ENCODE results near the gene KCNJ3. TPM values are rescaled to one million over a fixed set of nuclear protein-coding genes. Genes with fewer than 3 reads are reported as not detected.
"Not testable (repeated sequence)": the region's sequence is repeated elsewhere in the genome, so short reads cannot be mapped to it uniquely, and the experiment has no call there.

Gene KCNJ3
- total and polyA plus RNA-seq, 7 donors = 0.04 to 1.0 (median 0.22) TPM; not detected in 2

DNA sequence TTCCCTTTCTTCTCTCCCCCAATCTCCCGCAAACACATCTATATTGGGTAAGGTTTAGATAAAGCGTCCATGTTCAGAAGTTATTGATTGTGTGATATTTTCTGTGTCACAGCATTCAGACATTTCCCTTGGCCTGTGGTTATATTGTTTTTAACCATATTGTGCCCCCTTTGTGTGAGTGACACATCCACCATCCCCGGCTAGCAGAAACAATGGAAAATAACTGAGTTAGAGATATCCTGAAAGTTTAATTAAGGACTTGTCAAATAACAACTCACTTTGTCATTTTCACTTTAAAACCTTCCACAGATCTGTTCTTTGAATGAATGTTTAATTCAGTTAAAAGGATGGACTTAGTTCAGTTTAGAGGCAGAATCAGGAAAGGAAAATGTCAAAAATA, 151.0 kb downstream of the KCNJ3 start:
- DNase-seq = no peak
- TF ChIP-seq, protein P1, sequence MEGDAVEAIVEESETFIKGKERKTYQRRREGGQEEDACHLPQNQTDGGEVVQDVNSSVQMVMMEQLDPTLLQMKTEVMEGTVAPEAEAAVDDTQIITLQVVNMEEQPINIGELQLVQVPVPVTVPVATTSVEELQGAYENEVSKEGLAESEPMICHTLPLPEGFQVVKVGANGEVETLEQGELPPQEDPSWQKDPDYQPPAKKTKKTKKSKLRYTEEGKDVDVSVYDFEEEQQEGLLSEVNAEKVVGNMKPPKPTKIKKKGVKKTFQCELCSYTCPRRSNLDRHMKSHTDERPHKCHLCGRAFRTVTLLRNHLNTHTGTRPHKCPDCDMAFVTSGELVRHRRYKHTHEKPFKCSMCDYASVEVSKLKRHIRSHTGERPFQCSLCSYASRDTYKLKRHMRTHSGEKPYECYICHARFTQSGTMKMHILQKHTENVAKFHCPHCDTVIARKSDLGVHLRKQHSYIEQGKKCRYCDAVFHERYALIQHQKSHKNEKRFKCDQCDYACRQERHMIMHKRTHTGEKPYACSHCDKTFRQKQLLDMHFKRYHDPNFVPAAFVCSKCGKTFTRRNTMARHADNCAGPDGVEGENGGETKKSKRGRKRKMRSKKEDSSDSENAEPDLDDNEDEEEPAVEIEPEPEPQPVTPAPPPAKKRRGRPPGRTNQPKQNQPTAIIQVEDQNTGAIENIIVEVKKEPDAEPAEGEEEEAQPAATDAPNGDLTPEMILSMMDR (IDR thresholded peaks at IDR 0.05) = no peak
- no peaks in the 10 kb centered on the region for H3K27me3 ChIP-seq (ENCODE audit: insufficient read depth in 3 of 3, low read length in 2 of 3)
- no peak for ATAC-seq
- WGBS, 3 donors = 85 to 90% (median 86%) methylated on average over 3 of the region's 3 CpGs
- H3K9me3 ChIP-seq = no peaks in the 10 kb centered on the region
- intact Hi-C loops (cut with DNase I) = no loop called here
- H3K4me3 ChIP-seq = no peak overlapping the region
- no peak overlapping the region for H3K27ac ChIP-seq
- no peaks in the 10 kb centered on the region for H3K36me3 ChIP-seq (ENCODE audit: insufficient read depth in 1 of 2, low read depth in 1 of 2)
- H3K4me1 ChIP-seq = no peaks in the 10 kb centered on the region

DNA sequence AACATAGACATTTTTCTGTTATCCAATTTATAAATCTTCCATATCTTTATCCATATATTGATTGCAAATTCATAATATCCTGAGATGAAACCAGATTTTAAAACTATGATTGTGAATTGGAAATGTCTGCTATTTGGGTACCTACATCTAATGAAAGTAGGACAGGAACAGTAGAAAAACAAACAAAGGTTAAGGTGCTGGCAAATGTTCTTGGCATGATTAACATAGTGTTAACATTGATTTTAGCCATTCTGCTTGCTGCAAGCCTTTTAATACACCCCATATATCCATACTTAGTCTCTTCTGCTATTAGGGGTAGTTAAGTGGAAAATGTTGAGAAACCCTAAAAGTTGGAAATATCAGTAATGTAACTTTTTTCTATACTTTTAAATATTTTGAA, 152.0 kb downstream of the KCNJ3 start:
- H3K36me3 ChIP-seq (ENCODE audit: insufficient read depth in 1 of 2, low read depth in 1 of 2) = no peaks in the 10 kb centered on the region
- H3K27me3 ChIP-seq (ENCODE audit: insufficient read depth in 3 of 3, low read length in 2 of 3) = no peaks in the 10 kb centered on the region
- TF ChIP-seq, protein P1 (IDR thresholded peaks at IDR 0.05) = no peak
- no peak overlapping the region for H3K27ac ChIP-seq
- DNase-seq (no peak), ATAC-seq (no peak)
- H3K9me3 ChIP-seq = no peaks in the 10 kb centered on the region
- H3K4me1 ChIP-seq = no peaks in the 10 kb centered on the region
- intact Hi-C loops (cut with DNase I) = no loop called here
- no peak overlapping the region for H3K4me3 ChIP-seq

GRCh38 chr2:154855138-154855537, 156.6 kb downstream of the KCNJ3 start:
- H3K4me1 ChIP-seq = no peaks in the 10 kb centered on the region
- WGBS, 3 donors = 85 to 89% (median 86%) methylated on average over 6 of the region's 6 CpGs
- TF ChIP-seq, protein P1 (IDR thresholded peaks at IDR 0.05) = no peak
- no peak for DNase-seq
- no peak for ATAC-seq
- H3K36me3 ChIP-seq (ENCODE audit: insufficient read depth in 1 of 2, low read depth in 1 of 2) = no peaks in the 10 kb centered on the region
- no peaks in the 10 kb centered on the region for H3K9me3 ChIP-seq
- H3K27ac ChIP-seq = no peak overlapping the region
- H3K27me3 ChIP-seq (ENCODE audit: insufficient read depth in 3 of 3, low read length in 2 of 3) = no peaks in the 10 kb centered on the region
- no peak overlapping the region for H3K4me3 ChIP-seq
- intact Hi-C loops (cut with DNase I) = no loop called here

DNA sequence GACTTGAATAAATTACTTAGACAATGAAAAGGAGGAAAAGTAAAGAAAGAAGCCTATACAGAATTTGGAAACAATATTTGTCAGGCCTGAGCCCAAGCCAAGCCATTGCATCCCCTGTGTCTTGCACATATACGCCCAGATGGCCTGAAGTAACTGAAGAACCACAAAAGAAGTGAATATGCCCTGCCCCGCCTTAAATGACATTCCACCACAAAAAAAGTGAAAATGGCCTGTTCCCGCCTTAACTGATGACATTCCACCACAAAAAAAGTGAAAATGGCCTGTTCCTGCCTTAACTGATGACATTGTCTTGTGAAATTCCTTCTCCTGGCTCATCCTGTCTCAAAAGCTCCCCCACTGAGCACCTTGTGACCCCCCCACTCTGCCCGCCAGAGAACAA, 168.7 kb downstream of the KCNJ3 start:
- ATAC-seq; H3K4me3 ChIP-seq; H3K27me3 ChIP-seq (ENCODE audit: insufficient read depth in 3 of 3, low read length in 2 of 3); H3K27ac ChIP-seq; intact Hi-C loops (cut with DNase I); H3K4me1 ChIP-seq; DNase-seq; H3K36me3 ChIP-seq (ENCODE audit: insufficient read depth in 1 of 2, low read depth in 1 of 2); H3K9me3 ChIP-seq: not testable (repeated sequence)
- WGBS, 3 donors = 80 to 87% (median 83%) methylated on average over 4 of the region's 4 CpGs

DNA sequence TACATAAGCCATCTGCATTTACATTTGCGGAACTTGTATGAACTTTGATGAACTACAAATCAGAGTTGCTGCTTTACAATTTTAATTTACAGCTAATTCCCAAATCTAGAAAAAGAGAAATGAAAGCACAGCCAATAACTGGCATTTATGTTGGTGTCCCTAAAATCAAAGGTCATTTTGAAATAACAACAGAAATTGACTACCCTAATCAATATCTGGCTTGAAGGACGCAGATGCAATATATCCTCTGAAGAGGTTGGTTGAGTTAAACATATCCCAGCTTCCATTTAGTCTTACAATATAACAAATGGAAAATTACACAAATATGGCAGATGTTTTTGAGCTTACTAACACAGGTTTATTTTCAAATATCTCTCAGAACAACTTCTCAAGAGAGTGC, 177.5 kb downstream of the KCNJ3 start:
- intact Hi-C loops (cut with DNase I) = no loop called here
- DNase-seq (no peak), ATAC-seq (no peak)
- Histone ChIP-seq H3K9me3 (no peaks in the 10 kb centered on the region), H3K4me1 (no peaks in the 10 kb centered on the region), H3K36me3 (ENCODE audit: insufficient read depth in 1 of 2, low read depth in 1 of 2) (no peaks in the 10 kb centered on the region), H3K4me3 (no peak overlapping the region), H3K27ac (no peak overlapping the region), H3K27me3 (ENCODE audit: insufficient read depth in 3 of 3, low read length in 2 of 3) (no peaks in the 10 kb centered on the region)
- TF ChIP-seq, protein P1 (IDR thresholded peaks at IDR 0.05) = no peak
- 96 to 97% (median 97%) methylated on average over 2 of the region's 2 CpGs for WGBS, 3 donors

Data from psoas muscle (tissue), 8 donors.